Thymus (tissue), 11 donors: Measurements from ENCODE around the gene LRRC41. TPM values are rescaled to one million over a fixed set of nuclear protein-coding genes. Genes with fewer than 3 reads are reported as not detected.
"Not testable (repeated sequence)": the region's sequence is repeated elsewhere in the genome, so short reads cannot be mapped to it uniquely, and the experiment has no call there.

ENCODE experiments used
- DNase-seq, 9 donors: peaks; one replicate each; pipeline ENCODE4 v3.0.0-alpha.2; 2013; ENCODE audit warnings: low spot score in 9 of 9, low read depth in 6 of 9, missing footprints in 1 of 9
- H3K27ac ChIP-seq, 2 donors: one replicate each; pipeline ENCODE4 v1.5.1; 2013; ENCODE audit warnings: control low read depth in 1 of 2, low read depth in 1 of 2, low read length in 1 of 2, mild to moderate bottlenecking in 1 of 2, moderate library complexity in 1 of 2
- H3K27me3 ChIP-seq, 2 donors: one replicate each; pipeline ENCODE4 v1.5.1; 2013; ENCODE audit warnings: low read length in 1 of 2; ENCODE audit not compliant: control insufficient read depth in 2 of 2, insufficient read depth in 1 of 2
- H3K36me3 ChIP-seq, 2 donors: one replicate each; pipeline ENCODE4 v1.5.1; 2013; ENCODE audit warnings: low read length in 1 of 2, mild to moderate bottlenecking in 1 of 2, moderate library complexity in 1 of 2; ENCODE audit not compliant: control insufficient read depth in 2 of 2, insufficient read depth in 2 of 2
- H3K4me1 ChIP-seq, 2 donors: one replicate each; pipeline ENCODE4 v1.5.1; 2013; ENCODE audit warnings: low read length in 2 of 2; ENCODE audit not compliant: control insufficient read depth in 2 of 2, insufficient read depth in 2 of 2
- H3K4me3 ChIP-seq, 2 donors: one replicate each; pipeline ENCODE4 v1.5.1; 2013; ENCODE audit warnings: low read length in 2 of 2, control low read depth in 1 of 2, mild to moderate bottlenecking in 1 of 2
- H3K9me3 ChIP-seq, 2 donors: one replicate each; pipeline ENCODE4 v1.5.1; 2013; ENCODE audit warnings: low read length in 1 of 2, mild to moderate bottlenecking in 1 of 2; ENCODE audit not compliant: control insufficient read depth in 2 of 2, insufficient read depth in 1 of 2
- WGBS: extraction: QIAGEN DNeasy Blood & Tissue Kit; methylation state at CpG from one replicate; pipeline ENCODE4 v1.1.7; 2013; 5-methylcytosine and 5-hydroxymethylcytosine counted together
- polyA plus RNA-seq: library from polyadenylated mRNA; stranded (reverse); fragments of 200-250 nt; gene quantifications from one replicate; pipeline ENCODE4 v1.2.3, GENCODE V29; 2013
- total RNA-seq: library from RNA; stranded (reverse); fragments of 120-200 nt; gene quantifications from one replicate; pipeline ENCODE4 v1.2.4, GENCODE V29; 2013
- donor health status: healthy.

Gene LRRC41
- total and polyA plus RNA-seq, 2 donors: 24.1 to 32.8 TPM

GRCh38 chr1:46342084-46342656 is 38.8 kb upstream of the LRRC41 start:
- H3K27me3 ChIP-seq: no peaks in the 10 kb centered on the region
- H3K27ac ChIP-seq: peak overlapping the region in 1 of 2 donors; percentile 94
- no peak overlapping the region for H3K4me3 ChIP-seq
- peaks cover 18% of the 10 kb centered on the region in 2 donors for H3K36me3 ChIP-seq
- no peaks in the 10 kb centered on the region for H3K9me3 ChIP-seq
- H3K4me1 ChIP-seq: peaks cover 4 to 6% of the 10 kb centered on the region in 2 donors
- peak in 2 of 9 donors; percentile 9 to 27 for DNase-seq
- 98% methylated on average over 6 of the region's 6 CpGs for WGBS

GRCh38 chr1:46341222-46342083 is 38.0 kb upstream of the LRRC41 start:
- H3K4me1 ChIP-seq: peaks cover 4 to 6% of the 10 kb centered on the region in 2 donors
- H3K4me3 ChIP-seq: peak overlapping the region; percentile 63 to 92
- WGBS: 74% methylated on average over 31 of the region's 31 CpGs
- peaks cover 12 to 13% of the 10 kb centered on the region in 2 donors for H3K36me3 ChIP-seq
- no peaks in the 10 kb centered on the region for H3K27me3 ChIP-seq
- H3K27ac ChIP-seq: peak overlapping the region; percentile 93 to 94
- H3K9me3 ChIP-seq: no peaks in the 10 kb centered on the region
- DNase-seq: peak in 1 of 9 donors; percentile 18

GRCh38 chr1:46340404-46341221 is 37.2 kb upstream of the LRRC41 start, which contains the start of gene NSUN4:
Gene NSUN4 (plus strand): TSS chr1:46340807. CDS start chr1:46340827, 20 bp downstream.
- H3K9me3 ChIP-seq: no peaks in the 10 kb centered on the region
- peak within 1 kb of the TSS; percentile 63 to 92 for H3K4me3 ChIP-seq
- H3K36me3 ChIP-seq: peaks cover 12 to 13% of the 10 kb centered on the region in 2 donors
- under 1% methylated on average over 53 of the region's 53 CpGs for WGBS
- peak; percentile 66 to 93 (median 80) for DNase-seq
- peak within 1 kb of the TSS; percentile 93 to 94 for H3K27ac ChIP-seq
- H3K27me3 ChIP-seq: no peaks in the 10 kb centered on the region
- peaks cover 4 to 6% of the 10 kb centered on the region in 2 donors for H3K4me1 ChIP-seq

GRCh38 chr1:46337409-46337808 is 34.0 kb upstream of the LRRC41 start:
- 98% methylated on average over 9 of the region's 14 CpGs for whole genome bisulfite sequencing

GRCh38 chr1:46335081-46335480 is 31.7 kb upstream of the LRRC41 start:
- Histone ChIP-seq H3K9me3 (no peaks in the 10 kb centered on the region), H3K27me3 (no peaks in the 10 kb centered on the region), H3K36me3 (no peaks in the 10 kb centered on the region), H3K4me1 (peaks cover 4 to 6% of the 10 kb centered on the region in 2 donors), H3K4me3 (no peak overlapping the region), H3K27ac (no peak overlapping the region)
- 99% methylated on average over 3 of the region's 3 CpGs for WGBS
- no peak for DNase-seq

More at GRCh38 chr1:46337409-46337808, 34.0 kb upstream of the LRRC41 start:
- H3K4me1 ChIP-seq, DNase-seq, H3K27ac ChIP-seq, H3K4me3 ChIP-seq, H3K36me3 ChIP-seq, H3K27me3 ChIP-seq, H3K9me3 ChIP-seq: not testable (repeated sequence)

- DNase-seq: no peak
- Histone ChIP-seq H3K27me3 (no peaks in the 10 kb centered on the region), H3K36me3 (no peaks in the 10 kb centered on the region), H3K4me1 (no peaks in the 10 kb centered on the region), H3K9me3 (no peaks in the 10 kb centered on the region), H3K27ac (no peak overlapping the region), H3K4me3 (no peak overlapping the region)
- 86% methylated on average over 2 of the region's 2 CpGs for WGBS
Measured at GRCh38 chr1:46334030-46334384, 30.6 kb upstream of the LRRC41 start.

GRCh38 chr1:46333300-46334029 is 30.0 kb upstream of the LRRC41 start:
- Histone ChIP-seq H3K27me3 (no peaks in the 10 kb centered on the region), H3K4me1 (no peaks in the 10 kb centered on the region), H3K4me3 (no peak overlapping the region), H3K36me3 (no peaks in the 10 kb centered on the region), H3K27ac (no peak overlapping the region), H3K9me3 (no peaks in the 10 kb centered on the region)
- 90% methylated on average over 9 of the region's 9 CpGs for WGBS
- peak in 1 of 9 donors; percentile 7 for DNase-seq

- not testable (repeated sequence) for H3K4me3 ChIP-seq, DNase-seq, H3K27me3 ChIP-seq, H3K9me3 ChIP-seq, H3K36me3 ChIP-seq, H3K4me1 ChIP-seq
- WGBS: 94% methylated on average over 24 of the region's 24 CpGs
- peak overlapping the region in 1 of 2 donors; percentile 42 for H3K27ac ChIP-seq
Measured at GRCh38 chr1:46331786-46332540, 28.5 kb upstream of the LRRC41 start.
